GF-D8 (cell line): ENCODE measurements around the gene UBAP2.

ENCODE experiments used
- DNase-seq: peaks from one replicate; lab custom pipeline; 2025; lab: John Stamatoyannopoulos, UW

Gene UBAP2

DNA sequence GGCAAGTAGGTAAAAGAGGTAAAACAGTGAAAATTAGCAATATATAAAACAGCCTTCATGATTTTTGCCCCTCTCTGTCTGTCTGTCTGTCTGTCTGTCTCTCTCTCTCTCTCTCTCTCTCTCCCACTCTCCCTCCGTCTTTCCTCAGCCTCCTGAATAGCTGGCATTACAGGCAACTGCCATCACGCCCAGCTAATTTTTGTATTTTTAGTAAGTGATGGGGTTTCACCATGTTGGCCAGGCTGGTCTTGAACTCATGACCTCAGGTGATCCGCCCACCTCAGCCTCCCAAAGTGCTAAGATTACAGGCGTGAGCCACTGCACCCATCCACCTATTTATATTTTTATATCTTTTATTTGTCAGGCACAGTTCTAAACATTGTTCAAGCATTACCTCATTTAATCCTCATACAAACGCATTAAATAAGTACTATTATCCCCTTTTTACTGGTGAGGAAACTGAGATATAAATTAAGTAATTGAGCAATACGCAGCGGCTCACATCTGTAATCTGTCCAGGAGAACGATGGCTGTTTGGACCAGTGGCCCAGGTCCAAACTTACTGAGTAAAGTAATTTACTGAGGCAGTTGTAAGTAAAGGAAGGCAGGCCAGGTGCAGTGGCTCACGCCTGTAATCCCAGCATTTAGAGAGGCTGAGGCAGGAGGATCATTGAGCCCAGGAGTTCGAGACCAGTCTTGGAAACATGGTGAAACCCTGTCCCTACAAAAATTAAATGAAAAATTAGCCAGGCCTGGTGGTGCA is 170.8 kb downstream of the UBAP2 start:
- no peak for DNase-seq
